Inferior parietal cortex (tissue), 1 donor: ENCODE measurements around the gene MACROH2A1.
A peak's percentile ranks its signal among the peaks of the same experiment; 100 is the strongest.

Experiments used
- DNase-seq: peaks from one replicate; pipeline ENCODE4 v3.0.0-alpha.2; 2016; ENCODE audit errors: extremely low spot score

MACROH2A1 gene

GRCh38 chr5:135356522-135357318 lies 42.3 kb downstream of the MACROH2A1 start:
- DNase-seq = no peak

- no peak for DNase-seq
These were observed 43.9 kb downstream of the MACROH2A1 start for GRCh38 chr5:135355169-135355568.

GRCh38 chr5:135353952-135354721 lies 44.9 kb downstream of the MACROH2A1 start:
- DNase-seq = no peak

- DNase-seq = no peak
These were observed 48.5 kb downstream of the MACROH2A1 start for GRCh38 chr5:135350536-135350935.

- no peak for DNase-seq
These were observed 49.1 kb downstream of the MACROH2A1 start for GRCh38 chr5:135349886-135350285.

GRCh38 chr5:135349451-135349850 lies 49.6 kb downstream of the MACROH2A1 start:
- DNase-seq = no peak

GRCh38 chr5:135348918-135349317 lies 50.1 kb downstream of the MACROH2A1 start:
- no peak for DNase-seq

- no peak for DNase-seq
These were observed 51.6 kb downstream of the MACROH2A1 start for GRCh38 chr5:135347392-135347791.

- no peak for DNase-seq
These were observed 52.9 kb downstream of the MACROH2A1 start for GRCh38 chr5:135345956-135346731.

- DNase-seq = no peak
These were observed 54.7 kb downstream of the MACROH2A1 start for GRCh38 chr5:135344349-135344748.

- no peak for DNase-seq
These were observed 55.6 kb downstream of the MACROH2A1 start for GRCh38 chr5:135343413-135343812.

- DNase-seq = no peak
These were observed 56.5 kb downstream of the MACROH2A1 start for GRCh38 chr5:135342551-135342875.

- no peak for DNase-seq
These were observed 57.1 kb downstream of the MACROH2A1 start for GRCh38 chr5:135341696-135342550.

- DNase-seq = no peak
These were observed 57.9 kb downstream of the MACROH2A1 start for GRCh38 chr5:135341016-135341666.

GRCh38 chr5:135340568-135340967 lies 58.5 kb downstream of the MACROH2A1 start:
- DNase-seq = no peak

GRCh38 chr5:135339623-135340022 lies 59.4 kb downstream of the MACROH2A1 start:
- no peak for DNase-seq

GRCh38 chr5:135339189-135339588 lies 59.8 kb downstream of the MACROH2A1 start:
- DNase-seq = no peak

- peak; percentile 42 for DNase-seq
These were observed 62.0 kb downstream of the MACROH2A1 start for GRCh38 chr5:135337064-135337463.

- DNase-seq = no peak
These were observed 63.8 kb downstream of the MACROH2A1 start for GRCh38 chr5:135335031-135335828.
